HCT116 (cell line): ENCODE results near the gene ING3. TPM values are rescaled to one million over a fixed set of nuclear protein-coding genes. Genes with fewer than 3 reads are reported as not detected.

ENCODE experiments used
- ATAC-seq: fragments of 200-7000 bp; cut with Tn5 transposase; 2 replicates; pipeline ENCODE4 v1.9.1; 2020; ENCODE audit warnings: mild to moderate bottlenecking, moderate library complexity
- BruUV-seq: library from RNA; stranded (reverse); fragments of 400-500 nt; replicated peaks from 2 replicates; lab custom pipeline; 2021; lab: Mats Ljungman, UMichigan
- CTCF ChIA-PET: fragments of 300-600 bp; sonication (Branson Sonifier 250); formaldehyde crosslinking; loops from one replicate; lab custom pipeline; 2021; ENCODE audit warnings: antibody characterized with exemption; lab: Charles Lee
- POLR2A ChIA-PET: fragments of 300-600, 350-600 bp; sonication (Branson Sonifier 250); formaldehyde crosslinking; loops from one replicate; lab custom pipeline; 2021; ENCODE audit warnings: antibody characterized with exemption; lab: Charles Lee
- RAD21 ChIA-PET, 2 experiments: fragments of 300-600 bp; sonication (Branson Sonifier 250); formaldehyde crosslinking; loops; one replicate each; lab custom pipeline; 2023; ENCODE audit warnings: low total read pairs in 2 of 2; ENCODE audit not compliant: uncharacterized antibody in 2 of 2, unreplicated experiment in 2 of 2, low non-redundant PET in 1 of 2; lab: Charles Lee
- DNase-seq: peaks from one replicate; pipeline ENCODE4 v3.0.0-alpha.2; 2010; ENCODE audit warnings: low read depth, low spot score
- H2AFZ ChIP-seq: fragments of 200-600 bp; shearing (Covaris generic), sonication (generic); 2 replicates; pipeline ENCODE4 v1.6.1; 2017; ENCODE audit warnings: low read depth, mixed run types, mixed read lengths, antibody characterized with exemption, low read length; ENCODE audit not compliant: poor library complexity, severe bottlenecking
- H3K27ac ChIP-seq: 2 replicates; pipeline ENCODE4 v1.5.1; 2012; ENCODE audit warnings: low read depth, low read length
- H3K27me3 ChIP-seq: fragments of 200-600 bp; sonication (generic); 2 replicates; pipeline ENCODE4 v1.6.1; 2016; ENCODE audit warnings: mixed run types, low read length, mixed read lengths; ENCODE audit not compliant: insufficient read depth
- H3K36me3 ChIP-seq, 2 experiments: fragments of 200-500 bp in 1 of 2; fragments of 200-600 bp in 1 of 2; sonication (Bioruptor generic) in 1 of 2; sonication (generic) in 1 of 2; 2 replicates each; pipeline versions ENCODE4 v1.5.1 to v1.6.1; 2014 to 2016; ENCODE audit warnings: low read length in 2 of 2, inconsistent platforms in 1 of 2, mixed read lengths in 1 of 2, mixed run types in 1 of 2; ENCODE audit not compliant: insufficient read depth in 2 of 2, control insufficient read depth in 1 of 2
- H3K4me1 ChIP-seq, 2 experiments: fragments of 200-600 bp in 1 of 2; sonication (generic) in 1 of 2; 2 replicates each; pipeline versions ENCODE4 v1.5.1 to v1.6.1; 2012 to 2017; ENCODE audit warnings: low read length in 2 of 2, inconsistent platforms in 1 of 2, mild to moderate bottlenecking in 1 of 2, mixed read lengths in 1 of 2, mixed run types in 1 of 2, moderate library complexity in 1 of 2; ENCODE audit not compliant: insufficient read depth in 2 of 2, control insufficient read depth in 1 of 2
- H3K4me2 ChIP-seq: fragments of 200-600 bp; sonication (generic); 2 replicates; pipeline ENCODE4 v1.6.1; 2017; ENCODE audit warnings: mixed run types, low read length, mixed read lengths
- H3K4me3 ChIP-seq, 2 experiments: fragments of 200-600 bp in 1 of 2; sonication (generic) in 1 of 2; replicated peaks in 1 of 2; 2 replicates each; pipeline ENCODE4 v1.5.1; 2011 to 2016; ENCODE audit warnings: low read length in 2 of 2, control low read depth in 1 of 2, low read depth in 1 of 2, mild to moderate bottlenecking in 1 of 2, mixed read lengths in 1 of 2, mixed run types in 1 of 2
- H3K79me2 ChIP-seq: fragments of 200-600 bp; sonication (generic); 2 replicates; pipeline ENCODE4 v1.6.1; 2017; ENCODE audit warnings: mild to moderate bottlenecking, mixed run types, low read length, moderate library complexity, mixed read lengths; ENCODE audit not compliant: insufficient read depth
- H3K9ac ChIP-seq: fragments of 200-600 bp; sonication (generic); 2 replicates; pipeline ENCODE4 v1.6.1; 2016; ENCODE audit warnings: low read length, mixed read lengths
- H3K9me2 ChIP-seq: fragments of 200-600 bp; sonication (generic), shearing (Covaris generic); 2 replicates; pipeline ENCODE4 v1.6.1; 2017; ENCODE audit warnings: mixed run types, mild to moderate bottlenecking, moderate library complexity; ENCODE audit not compliant: insufficient read depth
- H3K9me3 ChIP-seq, 2 experiments: fragments of 200-500 bp in 1 of 2; fragments of 200-600 bp in 1 of 2; sonication (Bioruptor generic) in 1 of 2; sonication (generic) in 1 of 2; 2 replicates each; pipeline ENCODE4 v1.6.1; 2014 to 2017; ENCODE audit warnings: low read length in 2 of 2, mixed read lengths in 2 of 2, inconsistent platforms in 1 of 2, low read depth in 1 of 2, mild to moderate bottlenecking in 1 of 2, mixed run types in 1 of 2, moderate library complexity in 1 of 2; ENCODE audit not compliant: control insufficient read depth in 1 of 2, insufficient read depth in 1 of 2
- H4K20me1 ChIP-seq: fragments of 200-600 bp; sonication (generic), shearing (Covaris generic); 2 replicates; pipeline ENCODE4 v1.6.1; 2017; ENCODE audit warnings: mixed run types, mild to moderate bottlenecking, moderate library complexity; ENCODE audit not compliant: insufficient read depth
- CBX3 ChIP-seq: IDR thresholded peaks from 2 replicates; pipeline ENCODE4 v1.6.1; 2012; ENCODE audit warnings: low read depth
- CEBPB ChIP-seq: IDR thresholded peaks from 2 replicates; pipeline ENCODE4 v1.6.1; 2012; ENCODE audit warnings: low read depth
- EGR1 ChIP-seq: IDR thresholded peaks from 2 replicates; pipeline ENCODE4 v1.6.1; 2012; ENCODE audit warnings: low read depth
- EZH2 ChIP-seq: fragments of 200-600 bp; sonication (generic); IDR thresholded peaks from 2 replicates; pipeline ENCODE4 v1.6.1; 2017; ENCODE audit warnings: antibody characterized with exemption, mixed run types
- EZH2phosphoT487 ChIP-seq: fragments of 200-600 bp; IDR thresholded peaks from 2 replicates; pipeline ENCODE4 v1.6.1; 2018; ENCODE audit warnings: antibody characterized with exemption, borderline replicate concordance
- FOSL1 ChIP-seq: IDR thresholded peaks from 2 replicates; pipeline ENCODE4 v1.6.1; 2012; ENCODE audit warnings: low read depth
- JUND ChIP-seq: IDR thresholded peaks from 2 replicates; pipeline ENCODE4 v1.6.1; 2012
- POLR2A ChIP-seq: IDR thresholded peaks from 2 replicates; pipeline ENCODE4 v1.7.0; 2011; ENCODE audit warnings: borderline replicate concordance; ENCODE audit not compliant: insufficient read depth, insufficient read length; ENCODE audit errors: extremely low read depth
- RAD21 ChIP-seq: IDR thresholded peaks from 2 replicates; pipeline ENCODE4 v1.6.1; 2012; ENCODE audit warnings: low read depth, mild to moderate bottlenecking
- SIN3A ChIP-seq: IDR thresholded peaks from 2 replicates; pipeline ENCODE4 v1.6.1; 2012; ENCODE audit warnings: low read depth
- SP1 ChIP-seq: IDR thresholded peaks from 2 replicates; pipeline ENCODE4 v1.6.1; 2012; ENCODE audit warnings: low read depth
- TCF7L2 ChIP-seq: IDR thresholded peaks from 2 replicates; pipeline ENCODE4 v1.7.0; 2011; ENCODE audit warnings: borderline replicate concordance, inconsistent platforms; ENCODE audit not compliant: insufficient read depth, insufficient read length; ENCODE audit errors: extremely low read depth
- YY1 ChIP-seq: IDR thresholded peaks from 2 replicates; pipeline ENCODE4 v1.6.1; 2011; ENCODE audit warnings: low read length, low read depth, moderate library complexity, mild to moderate bottlenecking; ENCODE audit not compliant: insufficient replicate concordance; ENCODE audit errors: extremely low read depth
- intact Hi-C: fragments of 100-400 bp; cut with micrococcal nuclease; formaldehyde crosslinking; loops from 2 replicates; pipeline ENCODE4 v1.10.0; 2022
- total RNA-seq: library from RNA; stranded (reverse); gene quantifications from one replicate; pipeline ENCODE4 v1.2.1, GENCODE V29; 2021; ENCODE audit not compliant: unreplicated experiment
- TF ChIP-seq, protein P1 (sequence below): IDR thresholded peaks from 2 replicates; pipeline ENCODE4 v1.6.1; 2012
- TF ChIP-seq, protein P2 (sequence below): IDR thresholded peaks from 2 replicates; pipeline ENCODE4 v1.6.1; 2012
- TF ChIP-seq, protein P3 (sequence below), 3 experiments: fragments of 200-600 bp in 1 of 3; sonication (generic) in 1 of 3; IDR thresholded peaks in 2 of 3; conservative IDR thresholded peaks in 1 of 3; 2 replicates each; pipeline ENCODE4 v1.5.1; 2012 to 2017; ENCODE audit warnings: low read depth in 2 of 3, low read length in 2 of 3, antibody characterized with exemption in 1 of 3, borderline replicate concordance in 1 of 3, control low read depth in 1 of 3, mild to moderate bottlenecking in 1 of 3, mixed read lengths in 1 of 3, mixed run types in 1 of 3, moderate library complexity in 1 of 3; ENCODE audit not compliant: insufficient read depth in 1 of 3

Gene ING3
- total RNA-seq, 1 experiment from 2014 or later, result 16.2 TPM

DNA sequence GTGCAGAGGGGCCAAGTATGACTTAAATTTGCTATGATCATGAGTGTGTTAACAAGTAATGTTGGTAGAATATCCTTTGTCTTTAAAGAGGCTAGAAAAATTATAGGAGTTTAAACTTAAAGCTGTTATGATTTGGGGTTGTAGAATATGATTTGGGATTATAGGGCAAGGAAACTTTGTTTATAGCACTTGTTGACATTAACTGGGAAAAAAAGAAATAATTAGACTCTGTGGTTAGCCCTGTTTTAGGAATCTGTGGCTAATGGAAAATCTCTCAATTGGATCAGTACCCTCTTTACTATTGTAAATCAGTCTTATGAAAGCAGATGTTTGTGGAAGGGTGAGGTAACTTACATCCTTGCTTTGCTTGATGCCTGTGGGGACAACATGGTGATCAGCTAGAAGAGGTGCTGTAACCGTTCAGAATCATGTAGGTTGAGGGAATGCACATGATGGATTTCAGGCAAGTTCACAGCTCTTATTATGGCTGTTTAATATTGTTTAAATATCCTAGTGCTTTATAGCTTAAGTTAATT, 11.1 kb downstream of the ING3 start:
- ChIA-PET POLR2A (interaction anchor here (1.5 kb wide), 1 partner anchor 11 kb away, joined by 7 read pairs; the partner anchor contains the start of gene ING3), CTCF (interaction anchor here (0.9 kb wide), 1 partner anchor 26 kb away, joined by 3 read pairs; no protein-coding TSS in a partner anchor), RAD21 (no interaction called here)
- Histone ChIP-seq H3K36me3 (peaks cover 0 to 5% of the 10 kb centered on the region in 2 experiments; a peak in 1 of 4 replicates), H3K4me3 (no peak overlapping the region), H3K27ac (no peak overlapping the region), H3K79me2 (no peaks in the 10 kb centered on the region)
- ATAC-seq, result no peak
- TF ChIP-seq EZH2 (no peak), YY1 (no peak), POLR2A (no peak), TCF7L2 (no peak), SIN3A (no peak), CEBPB (no peak), FOSL1 (no peak), CBX3 (no peak)
- TF ChIP-seq, protein P1, sequence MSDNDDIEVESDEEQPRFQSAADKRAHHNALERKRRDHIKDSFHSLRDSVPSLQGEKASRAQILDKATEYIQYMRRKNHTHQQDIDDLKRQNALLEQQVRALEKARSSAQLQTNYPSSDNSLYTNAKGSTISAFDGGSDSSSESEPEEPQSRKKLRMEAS, result no peak
- TF ChIP-seq, all 23 proteins: peak for 0
- Histone ChIP-seq H3K9me2 (no peaks in the 10 kb centered on the region), H2AFZ (no peak overlapping the region), H3K9me3 (no peaks in the 10 kb centered on the region), H4K20me1 (no peaks in the 10 kb centered on the region), H3K4me2 (no peak overlapping the region), H3K9ac (no peak overlapping the region), H3K4me1 (no peaks in the 10 kb centered on the region), H3K27me3 (no peaks in the 10 kb centered on the region)
- DNase-seq, result no peak
- BruUV-seq, result no TSS peak
- intact Hi-C loops, result no loop called here

DNA sequence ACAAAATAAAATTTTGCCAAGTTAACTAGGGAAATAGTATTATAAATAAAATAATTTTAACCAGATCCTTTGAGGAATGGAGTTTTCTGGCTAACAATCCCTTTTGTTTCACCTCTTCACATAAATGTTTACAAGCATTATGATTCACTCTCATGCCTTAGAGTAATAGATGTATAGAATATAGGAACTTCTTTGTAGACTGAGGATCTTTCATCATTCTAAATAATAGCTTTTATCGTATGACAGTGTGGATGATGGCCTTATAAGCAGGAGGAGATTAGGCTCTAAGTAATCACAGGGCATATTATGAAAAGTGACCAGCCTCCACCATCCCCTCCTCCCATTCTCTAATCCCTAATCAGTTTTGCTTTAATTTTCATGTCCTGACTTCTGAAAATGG, 13.5 kb downstream of the ING3 start:
- no TSS peak for BruUV-seq
- ATAC-seq, result no peak
- CTCF ChIA-PET, result no interaction called here
- Histone ChIP-seq H4K20me1 (no peaks in the 10 kb centered on the region), H3K4me1 (no peaks in the 10 kb centered on the region), H3K36me3 (peaks cover 5 to 9% of the 10 kb centered on the region in 2 experiments), H3K27ac (no peak overlapping the region)
- POLR2A ChIA-PET, result no interaction called here
- TF ChIP-seq, protein P2, sequence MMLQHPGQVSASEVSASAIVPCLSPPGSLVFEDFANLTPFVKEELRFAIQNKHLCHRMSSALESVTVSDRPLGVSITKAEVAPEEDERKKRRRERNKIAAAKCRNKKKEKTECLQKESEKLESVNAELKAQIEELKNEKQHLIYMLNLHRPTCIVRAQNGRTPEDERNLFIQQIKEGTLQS, result no peak
- TF ChIP-seq POLR2A (no peak), RAD21 (no peak), SP1 (no peak), EZH2phosphoT487 (no peak), JUND (no peak), EGR1 (no peak), YY1 (no peak), FOSL1 (no peak), SIN3A (no peak), CEBPB (no peak)
- TF ChIP-seq, protein P1, result no peak
- TF ChIP-seq, protein P3, sequence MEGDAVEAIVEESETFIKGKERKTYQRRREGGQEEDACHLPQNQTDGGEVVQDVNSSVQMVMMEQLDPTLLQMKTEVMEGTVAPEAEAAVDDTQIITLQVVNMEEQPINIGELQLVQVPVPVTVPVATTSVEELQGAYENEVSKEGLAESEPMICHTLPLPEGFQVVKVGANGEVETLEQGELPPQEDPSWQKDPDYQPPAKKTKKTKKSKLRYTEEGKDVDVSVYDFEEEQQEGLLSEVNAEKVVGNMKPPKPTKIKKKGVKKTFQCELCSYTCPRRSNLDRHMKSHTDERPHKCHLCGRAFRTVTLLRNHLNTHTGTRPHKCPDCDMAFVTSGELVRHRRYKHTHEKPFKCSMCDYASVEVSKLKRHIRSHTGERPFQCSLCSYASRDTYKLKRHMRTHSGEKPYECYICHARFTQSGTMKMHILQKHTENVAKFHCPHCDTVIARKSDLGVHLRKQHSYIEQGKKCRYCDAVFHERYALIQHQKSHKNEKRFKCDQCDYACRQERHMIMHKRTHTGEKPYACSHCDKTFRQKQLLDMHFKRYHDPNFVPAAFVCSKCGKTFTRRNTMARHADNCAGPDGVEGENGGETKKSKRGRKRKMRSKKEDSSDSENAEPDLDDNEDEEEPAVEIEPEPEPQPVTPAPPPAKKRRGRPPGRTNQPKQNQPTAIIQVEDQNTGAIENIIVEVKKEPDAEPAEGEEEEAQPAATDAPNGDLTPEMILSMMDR (IDR thresholded peaks at IDR 0.05 in 2 of 3, conservative IDR thresholded peaks at IDR 0.05 in 1 of 3; ENCODE audit: borderline replicate concordance in 1 of 3, insufficient read depth in 1 of 3, low read depth in 2 of 3, low read length in 2 of 3), result no peak
- TF ChIP-seq, all 23 proteins: peak for 0
- no peaks in the 10 kb centered on the region for H3K79me2 ChIP-seq
- no peak for DNase-seq
- H3K9ac ChIP-seq, result no peak overlapping the region
- RAD21 ChIA-PET, result no interaction called here
- no peak overlapping the region for H3K4me3 ChIP-seq
- H3K4me2 ChIP-seq, result no peak overlapping the region
- H3K9me2 ChIP-seq, result no peaks in the 10 kb centered on the region
- no peak overlapping the region for H2AFZ ChIP-seq
- no peaks in the 10 kb centered on the region for H3K9me3 ChIP-seq
- intact Hi-C loops, result no loop called here
- no peaks in the 10 kb centered on the region for H3K27me3 ChIP-seq
